Left ventricle myocardium inferior (tissue), 1 donor: ENCODE results near the gene CCDC13. TPM values are rescaled to one million over a fixed set of nuclear protein-coding genes. Genes with fewer than 3 reads are reported as not detected.

Experiments used
- DNase-seq: peaks from one replicate; pipeline ENCODE4 v3.0.0-alpha.2; 2020
- H3K27ac ChIP-seq: fragments of 200-600 bp; replicated peaks from 2 replicates; pipeline ENCODE4 v1.8.0; 2021
- H3K27me3 ChIP-seq: fragments of 200-600 bp; 2 replicates; pipeline ENCODE4 v1.8.0; 2021; ENCODE audit warnings: low read depth
- H3K36me3 ChIP-seq: fragments of 200-600 bp; 2 replicates; pipeline ENCODE4 v1.8.0; 2021
- H3K4me1 ChIP-seq: fragments of 200-600 bp; 2 replicates; pipeline ENCODE4 v1.8.0; 2021
- H3K4me3 ChIP-seq: fragments of 200-600 bp; 2 replicates; pipeline ENCODE4 v1.8.0; 2021; ENCODE audit warnings: mild to moderate bottlenecking, moderate library complexity
- H3K9me3 ChIP-seq: fragments of 200-600 bp; replicated peaks from 2 replicates; pipeline ENCODE4 v1.8.0; 2021
- CTCF ChIP-seq: fragments of 200-600 bp; IDR thresholded peaks from 2 replicates; pipeline ENCODE4 v1.8.0; 2021; ENCODE audit warnings: antibody characterized with exemption, mild to moderate bottlenecking, borderline replicate concordance
- intact Hi-C: fragments of 100-400 bp; cut with micrococcal nuclease; formaldehyde crosslinking; loops from one replicate; pipeline ENCODE4 v1.11.0; 2022
- total RNA-seq: library from RNA; stranded (reverse); fragmentation: NEBNext Ultra II Directional; extraction: Animal tissue kit (Norgen Biotek cat#: 25700); gene quantifications from one replicate; pipeline ENCODE4 v1.2.1, GENCODE V29; 2021
- donor health status: DM: no; HTN: yes; CAD: no; lungs with severe emphysema.

The CCDC13 gene
- total RNA-seq, 1 donor from 2014 or later = 0.41 TPM

GRCh38 chr3:42742688-42743087 is 30.4 kb downstream of the CCDC13 start:
- intact Hi-C loops = loop anchor here (10.0 kb wide), 1 partner anchor 88 kb away; the partner anchor contains the start of gene ZBTB47
- TF ChIP-seq CTCF = no peak
- no peak for DNase-seq
- Histone ChIP-seq H3K27me3 (no peaks in the 10 kb centered on the region), H3K36me3 (no peaks in the 10 kb centered on the region), H3K4me1 (peaks cover 59% of the 10 kb centered on the region), H3K9me3 (no peaks in the 10 kb centered on the region), H3K27ac (peak overlapping the region; percentile 92), H3K4me3 (no peak overlapping the region)

GRCh38 chr3:42742259-42742658 is 30.8 kb downstream of the CCDC13 start:
- Histone ChIP-seq H3K4me1 (peaks cover 59% of the 10 kb centered on the region), H3K36me3 (no peaks in the 10 kb centered on the region), H3K9me3 (no peaks in the 10 kb centered on the region), H3K4me3 (no peak overlapping the region), H3K27me3 (no peaks in the 10 kb centered on the region), H3K27ac (peak overlapping the region; percentile 92)
- TF ChIP-seq CTCF = no peak
- intact Hi-C loops = loop anchor here (10.0 kb wide), 1 partner anchor 87 kb away; the partner anchor contains the start of gene ZBTB47
- DNase-seq = no peak

GRCh38 chr3:42741796-42742195 is 31.3 kb downstream of the CCDC13 start:
- intact Hi-C loops = loop anchor here (10.0 kb wide), 1 partner anchor 87 kb away; the partner anchor contains the start of gene ZBTB47
- Histone ChIP-seq H3K4me1 (peaks cover 54% of the 10 kb centered on the region), H3K36me3 (no peaks in the 10 kb centered on the region), H3K4me3 (no peak overlapping the region), H3K27ac (peak overlapping the region; percentile 92), H3K9me3 (no peaks in the 10 kb centered on the region), H3K27me3 (no peaks in the 10 kb centered on the region)
- DNase-seq = no peak
- TF ChIP-seq CTCF = no peak

GRCh38 chr3:42739401-42740158 is 33.5 kb downstream of the CCDC13 start:
- peak overlapping the region; percentile 4 for H3K4me3 ChIP-seq
- H3K27ac ChIP-seq = peak overlapping the region; percentile 92
- H3K27me3 ChIP-seq = no peaks in the 10 kb centered on the region
- H3K4me1 ChIP-seq = peaks cover 45% of the 10 kb centered on the region
- peak; percentile 91 for DNase-seq
- no peak for TF ChIP-seq CTCF
- no peaks in the 10 kb centered on the region for H3K36me3 ChIP-seq
- intact Hi-C loops = loop anchor here (10.0 kb wide), 1 partner anchor 85 kb away; the partner anchor contains the start of gene ZBTB47
- H3K9me3 ChIP-seq = no peaks in the 10 kb centered on the region

GRCh38 chr3:42736531-42736930 is 36.5 kb downstream of the CCDC13 start:
- intact Hi-C loops = no loop called here

More at GRCh38 chr3:42736531-42736930, 36.5 kb downstream of the CCDC13 start:
- H3K27ac ChIP-seq = peak overlapping the region; percentile 58
- peaks cover 42% of the 10 kb centered on the region for H3K4me1 ChIP-seq
- H3K36me3 ChIP-seq = no peaks in the 10 kb centered on the region
- no peaks in the 10 kb centered on the region for H3K27me3 ChIP-seq
- TF ChIP-seq CTCF = no peak
- H3K4me3 ChIP-seq = no peak overlapping the region
- no peaks in the 10 kb centered on the region for H3K9me3 ChIP-seq
- no peak for DNase-seq
